OCI-M1 (cell line): ENCODE data around the gene MAPK4.

Experiments
- DNase-seq: peaks from one replicate; lab custom pipeline; 2025; lab: John Stamatoyannopoulos, UW

The MAPK4 gene

DNA sequence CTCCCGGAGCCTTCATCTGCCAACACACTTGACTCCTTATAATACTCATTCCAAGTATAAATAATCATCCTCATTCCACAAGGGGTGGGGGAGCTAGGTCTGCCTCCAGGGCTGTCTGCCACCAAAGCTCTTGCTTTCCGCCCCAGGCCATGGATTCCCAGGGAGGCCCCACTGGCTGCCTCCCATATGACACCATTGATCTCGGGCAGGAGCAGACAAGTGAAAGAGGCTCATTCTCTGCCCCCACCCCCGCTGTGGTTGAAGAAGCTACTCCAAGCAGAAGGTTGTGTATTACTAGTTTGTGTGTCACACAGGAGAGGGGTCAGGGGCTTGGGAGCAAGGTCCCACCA is 160.4 kb downstream of the MAPK4 start:
- no peak for DNase-seq

DNA sequence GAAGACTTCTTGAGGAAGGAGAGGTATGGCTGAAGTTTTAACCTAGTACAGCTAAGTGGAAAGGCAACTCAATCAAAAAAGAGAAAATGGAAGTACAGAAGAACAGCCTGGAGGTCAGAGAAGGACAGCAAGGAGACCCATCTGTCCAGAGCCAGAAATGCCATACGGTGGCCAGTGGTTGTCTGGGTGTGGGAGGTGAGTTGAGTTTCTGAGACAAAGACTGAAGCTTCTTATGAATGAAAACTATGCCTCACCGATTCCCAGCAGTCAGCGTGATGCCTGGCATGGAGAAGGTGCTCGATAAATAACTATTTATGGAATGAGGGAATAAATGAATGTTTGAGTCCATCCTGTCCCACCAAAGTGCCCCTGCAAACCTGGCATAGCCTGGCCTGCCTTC is 161.1 kb downstream of the MAPK4 start:
- DNase-seq = no peak

DNA sequence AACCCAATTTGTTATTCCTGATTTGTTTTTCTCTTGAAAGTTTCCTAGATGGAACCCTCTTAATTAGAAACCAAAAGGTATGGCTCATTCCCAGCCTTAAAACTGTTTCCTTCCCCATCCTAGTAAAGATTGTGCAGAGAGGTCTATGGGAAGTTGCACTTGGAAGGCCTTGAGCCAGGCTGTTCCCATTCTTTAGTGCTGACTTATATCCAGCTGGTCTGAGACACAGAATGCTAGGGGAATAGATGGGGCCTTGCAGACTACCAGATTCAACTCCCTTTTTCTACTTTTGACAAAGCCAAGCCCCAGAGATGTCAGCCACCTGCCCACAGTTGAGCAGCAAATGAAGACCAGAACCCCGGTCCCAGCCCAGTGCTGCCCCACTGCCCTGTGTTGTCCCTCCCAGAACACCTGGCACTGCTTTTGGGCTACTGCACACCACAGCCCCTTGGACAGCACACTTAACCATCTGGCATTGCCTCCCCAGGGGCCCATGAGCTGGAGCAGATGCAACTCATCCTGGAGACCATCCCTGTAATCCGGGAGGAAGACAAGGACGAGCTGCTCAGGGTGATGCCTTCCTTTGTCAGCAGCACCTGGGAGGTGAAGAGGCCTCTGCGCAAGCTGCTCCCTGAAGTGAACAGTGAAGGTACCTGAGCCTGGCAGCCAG is 161.7 kb downstream of the MAPK4 start:
- no peak for DNase-seq

DNA sequence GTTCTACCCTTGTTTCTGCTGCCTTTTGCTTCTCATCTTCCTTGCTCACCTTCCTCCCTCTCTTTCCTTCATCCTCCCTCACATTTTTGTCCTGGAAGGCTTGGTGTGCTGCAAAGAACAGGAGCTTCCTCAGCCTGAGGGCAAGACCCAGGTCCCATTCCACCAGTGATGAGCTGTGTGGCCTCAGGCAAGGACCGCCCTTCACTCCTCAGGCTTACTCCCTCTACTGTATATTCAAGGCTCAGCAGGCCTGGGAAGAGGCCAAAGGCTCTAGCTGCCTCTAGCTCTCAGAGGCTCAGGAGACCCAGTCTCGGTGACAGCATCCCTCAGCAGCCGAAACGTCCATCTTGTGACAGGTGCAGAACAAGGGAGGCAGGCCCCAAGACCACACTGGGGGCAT is 162.4 kb downstream of the MAPK4 start:
- DNase-seq = no peak

GRCh38 chr18:50724751-50725151 is 164.9 kb downstream of the MAPK4 start:
- DNase-seq = no peak

- DNase-seq = no peak
Measured at GRCh38 chr18:50726960-50727589, 167.2 kb downstream of the MAPK4 start.

- no peak for DNase-seq
Measured at GRCh38 chr18:50727721-50728471, 168.0 kb downstream of the MAPK4 start.

DNA sequence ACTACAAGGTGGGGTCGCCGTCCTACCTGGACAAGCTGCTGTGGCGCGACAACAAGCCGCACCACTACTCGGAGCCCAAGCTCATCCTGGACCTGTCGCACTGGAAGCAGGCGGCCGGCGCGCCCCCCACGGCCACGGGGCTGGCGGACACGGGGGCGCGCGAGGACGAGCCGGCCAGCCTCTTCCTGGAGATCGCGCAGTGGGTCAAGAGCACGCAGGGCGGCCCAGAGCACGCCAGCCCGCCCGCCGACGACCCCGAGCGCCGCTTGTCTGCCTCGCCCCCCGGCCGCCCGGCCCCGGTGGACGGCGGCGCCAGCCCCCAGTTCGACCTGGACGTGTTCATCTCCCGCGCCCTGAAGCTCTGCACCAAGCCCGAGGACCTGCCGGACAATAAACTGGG is 169.5 kb downstream of the MAPK4 start:
- DNase-seq = no peak

DNA sequence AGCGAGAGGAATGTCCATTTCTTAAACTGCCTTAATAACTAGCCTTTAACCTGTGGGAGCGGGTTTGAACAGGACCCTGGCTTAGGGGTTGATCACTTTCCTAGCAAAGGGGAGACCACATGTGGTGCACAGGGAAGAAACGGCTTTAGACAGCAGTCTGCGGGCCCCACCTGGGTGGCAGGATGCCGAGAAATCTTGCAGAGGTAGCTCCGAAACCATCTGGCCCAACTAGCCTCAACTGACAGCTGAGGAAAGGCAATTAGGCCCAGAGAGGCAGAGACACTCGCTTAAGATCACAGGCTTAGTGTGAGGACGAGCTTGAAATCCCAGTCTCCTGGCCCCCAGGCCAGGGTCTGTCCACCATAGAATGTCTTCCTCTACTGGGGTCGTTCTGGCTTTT is 170.1 kb downstream of the MAPK4 start:
- DNase-seq = no peak

GRCh38 chr18:50734342-50734741 is 174.5 kb downstream of the MAPK4 start:
- no peak for DNase-seq

- no peak for DNase-seq
Measured at GRCh38 chr18:50734886-50735285, 175.0 kb downstream of the MAPK4 start.

GRCh38 chr18:50737127-50737526 is 177.2 kb downstream of the MAPK4 start:
- DNase-seq = peak; percentile 43

DNA sequence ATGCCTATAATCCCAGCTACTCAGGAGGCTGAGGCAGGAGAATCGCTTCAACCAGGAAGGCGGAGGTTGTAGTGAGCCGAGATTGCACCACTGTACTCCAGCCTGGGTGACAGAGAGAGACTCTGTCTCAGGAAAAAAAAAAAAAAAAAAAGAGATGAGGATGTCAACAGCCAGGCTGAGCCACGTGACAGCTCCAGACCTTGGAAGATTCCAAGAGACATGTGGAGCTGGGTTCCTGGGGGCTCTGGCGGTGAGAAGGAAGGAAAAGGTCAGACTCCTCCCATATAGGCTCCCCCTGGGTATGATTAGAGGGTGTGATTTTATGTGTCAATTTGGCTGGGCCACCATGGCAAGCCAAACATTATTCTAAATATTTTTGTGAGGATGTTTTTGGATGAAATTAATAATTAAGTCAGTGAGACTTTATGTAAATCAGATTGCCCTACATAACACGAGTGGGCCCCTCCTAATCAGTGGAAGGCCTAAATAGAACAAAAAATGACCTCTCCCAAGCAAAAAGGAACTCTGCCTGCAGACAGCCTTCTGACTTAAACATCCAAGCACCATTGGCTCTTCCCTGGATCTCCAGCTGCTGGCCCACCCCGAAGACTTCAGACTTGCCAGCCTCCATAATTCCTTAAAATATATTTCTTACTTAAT is 178.3 kb downstream of the MAPK4 start:
- no peak for DNase-seq

GRCh38 chr18:50742952-50743351 is 183.1 kb downstream of the MAPK4 start:
- DNase-seq = no peak

- no peak for DNase-seq
Measured at GRCh38 chr18:50744253-50744652, 184.4 kb downstream of the MAPK4 start.

DNA sequence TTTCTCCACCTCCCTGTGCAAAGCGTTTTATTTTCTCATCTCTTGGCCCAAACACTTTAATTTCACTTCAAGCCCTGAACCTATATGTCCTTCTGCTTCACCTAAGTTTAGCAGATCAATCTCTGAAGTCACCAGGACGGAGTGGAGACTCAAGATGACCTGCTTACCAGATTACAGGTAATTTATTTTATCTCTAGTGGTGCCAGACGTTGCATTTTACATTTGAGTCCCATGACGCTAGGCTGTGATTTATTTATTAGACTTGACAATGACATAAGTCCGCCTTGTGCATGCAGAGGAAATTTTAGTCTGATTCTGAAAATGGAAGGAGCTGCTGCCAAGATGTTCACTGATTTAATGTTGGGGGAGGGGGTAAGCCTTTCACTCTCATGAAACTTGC is 186.1 kb downstream of the MAPK4 start:
- no peak for DNase-seq

GRCh38 chr18:50747849-50748242 is 188.0 kb downstream of the MAPK4 start:
- no peak for DNase-seq

DNA sequence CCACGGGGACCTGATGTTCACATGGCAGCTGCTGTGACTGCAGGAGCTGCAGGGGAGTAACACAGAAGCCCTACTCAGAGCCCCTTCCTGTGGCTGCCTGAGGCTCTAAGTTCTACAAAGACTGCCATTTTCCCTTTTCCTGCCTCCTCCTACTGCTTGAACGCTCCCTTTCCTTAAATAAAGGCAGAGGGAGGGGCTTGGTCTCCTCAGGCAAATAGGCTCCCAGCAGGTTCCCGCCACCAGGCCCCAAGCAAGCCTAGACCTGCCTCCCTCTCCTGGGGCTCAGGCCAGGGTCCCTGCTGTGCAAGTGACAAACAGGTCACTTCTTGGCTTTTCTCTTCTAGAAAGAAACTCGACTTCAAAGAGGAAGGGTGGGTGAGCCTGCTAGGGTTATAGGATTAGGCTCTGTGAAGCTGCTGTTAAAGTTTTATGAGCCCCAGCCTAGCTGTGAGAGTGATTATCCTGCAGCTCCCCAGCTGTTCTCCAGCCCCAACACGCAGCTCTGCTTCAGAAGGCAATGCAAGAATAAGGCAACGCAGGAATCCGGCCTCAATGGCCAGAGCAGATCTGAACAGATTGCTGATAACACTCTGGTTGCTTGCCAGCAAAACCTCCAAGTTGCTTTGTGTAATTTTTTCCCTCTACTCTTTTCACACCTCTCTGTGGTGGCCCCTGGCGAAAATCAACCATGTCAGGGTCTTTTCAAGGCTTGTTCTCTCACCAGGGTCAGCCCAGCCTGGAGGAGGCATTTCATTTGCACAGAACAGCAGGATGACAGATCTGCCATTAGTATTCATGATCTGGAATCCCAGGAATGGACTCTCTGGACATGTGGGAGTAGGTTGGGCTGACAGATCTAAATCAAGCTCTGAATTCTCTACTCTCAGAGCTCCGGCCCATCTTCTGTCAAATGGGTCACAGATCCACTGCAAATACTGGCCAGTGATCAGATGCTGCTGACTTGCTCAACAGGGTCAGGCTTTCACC is 188.6 kb downstream of the MAPK4 start:
- peak; percentile 3 for DNase-seq

DNA sequence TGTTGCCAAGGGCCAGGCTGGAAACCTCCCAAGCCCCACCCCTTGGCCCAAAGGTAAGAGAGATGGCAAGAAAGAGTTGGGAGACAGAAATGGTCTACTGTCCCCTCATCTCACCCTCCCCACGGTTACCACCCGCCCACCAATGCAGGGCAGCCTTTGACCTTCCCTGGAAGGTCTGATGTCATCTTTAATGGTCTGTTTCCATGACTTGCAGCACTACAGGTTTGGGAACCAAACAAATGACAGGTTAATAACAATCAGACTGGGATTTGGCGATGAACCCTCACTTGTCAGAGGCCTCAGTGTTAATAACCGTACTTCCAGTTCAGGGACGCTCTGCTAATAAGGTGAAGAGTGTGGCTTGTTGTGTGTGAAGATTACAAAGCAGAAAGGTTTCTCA is 189.5 kb downstream of the MAPK4 start:
- no peak for DNase-seq

DNA sequence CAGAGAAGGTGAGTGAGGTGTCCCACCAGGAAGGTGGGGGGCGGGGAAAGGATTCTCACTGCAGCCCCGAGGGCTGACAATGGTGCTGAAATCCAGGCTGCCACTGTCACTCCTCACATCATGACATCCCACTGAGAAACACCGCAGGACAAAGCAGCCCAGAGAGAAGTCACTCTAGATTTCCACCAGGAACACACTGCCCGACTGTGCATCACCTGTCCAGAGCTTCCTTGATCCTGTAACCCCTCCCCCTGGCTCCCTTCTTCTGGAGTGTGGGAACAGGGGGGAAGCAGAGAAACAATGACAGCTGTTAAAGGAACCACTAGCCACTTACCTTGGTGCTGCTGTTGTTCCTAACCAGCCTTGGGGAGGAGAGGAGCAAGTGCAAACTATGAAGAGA is 190.1 kb downstream of the MAPK4 start:
- no peak for DNase-seq

DNA sequence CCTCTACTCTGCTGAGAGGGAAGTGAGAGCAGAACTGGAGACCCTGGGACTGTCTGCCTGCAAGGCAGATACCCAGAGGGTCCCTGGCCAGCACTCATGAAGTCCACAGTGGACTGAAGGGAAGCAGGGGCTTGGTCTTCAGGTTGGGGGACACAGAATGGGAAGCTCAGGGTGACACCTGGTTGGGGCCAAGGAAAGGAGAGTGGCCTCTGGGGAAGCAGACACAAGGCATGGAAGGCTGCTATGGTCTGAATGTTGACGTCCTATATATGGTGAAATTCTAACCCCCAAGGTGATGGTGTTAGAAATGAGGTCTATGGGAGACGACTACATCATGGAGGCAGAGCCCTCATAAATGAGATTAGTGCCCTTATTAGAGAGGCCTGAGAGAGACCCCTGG is 190.7 kb downstream of the MAPK4 start:
- no peak for DNase-seq

DNA sequence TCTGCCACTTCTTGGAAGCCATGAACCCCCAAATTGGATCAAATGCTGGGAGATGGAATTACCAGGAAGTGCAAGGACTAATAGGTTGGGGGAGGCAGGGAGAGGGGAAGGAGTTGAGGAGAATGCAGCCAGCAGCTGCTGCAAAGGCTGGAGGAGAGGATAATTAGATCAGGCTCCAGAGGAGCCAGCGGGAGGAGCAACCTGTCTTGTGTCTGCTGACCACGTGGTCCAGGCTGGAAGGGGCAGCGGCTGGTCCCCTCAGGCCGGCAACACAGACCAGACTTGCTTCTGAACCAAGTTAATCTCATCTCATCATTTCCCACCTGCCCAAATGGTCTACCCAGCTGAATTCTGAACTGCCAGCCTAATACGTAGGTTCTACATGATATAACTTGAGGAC is 191.6 kb downstream of the MAPK4 start:
- no peak for DNase-seq
